Natural killer cell treated with Interleukin-12 subunit alpha and Interleukin-12 subunit beta and Interleukin-15 and Interleukin-18, amount 100 ng/mL, for 72 hours (primary cell): ENCODE measurements around the gene RHD. TPM values are rescaled to one million over a fixed set of nuclear protein-coding genes. Genes with fewer than 3 reads are reported as not detected.
"Not testable (repeated sequence)": the region's sequence is repeated elsewhere in the genome, so short reads cannot be mapped to it uniquely, and the experiment has no call there.

Experiments used
- ATAC-seq, 2 donors: fragments of 150-1000 bp; cut with Tn5 transposase in 1 of 2; sonication (Bioruptor Pico), chemical (Tn5 transposase) in 1 of 2; 2 replicates each; pipeline ENCODE4 v1.10.0; 2021
- DNase-seq: peaks from one replicate; pipeline ENCODE4 v3.0.0; 2022; ENCODE audit warnings: low spot score
- H3K27ac Mint-ChIP-seq, 2 donors: 1 replicate in 1 of 2; 2 replicates in 1 of 2; pipeline ENCODE4 v1.8.0; 2022; ENCODE audit warnings: mixed read lengths in 2 of 2, mild to moderate bottlenecking in 1 of 2, moderate library complexity in 1 of 2
- H3K27me3 Mint-ChIP-seq, 2 donors: 1 replicate in 1 of 2; 2 replicates in 1 of 2; pipeline ENCODE4 v1.8.0; 2022; ENCODE audit warnings: mixed read lengths in 2 of 2
- H3K36me3 Mint-ChIP-seq: one replicate; pipeline ENCODE4 v1.8.0; 2022; ENCODE audit warnings: mixed read lengths
- H3K4me1 Mint-ChIP-seq, 2 donors: 1 replicate in 1 of 2; 2 replicates in 1 of 2; pipeline ENCODE4 v1.8.0; 2022; ENCODE audit warnings: low read depth in 2 of 2, mixed read lengths in 2 of 2, mild to moderate bottlenecking in 1 of 2
- H3K4me3 Mint-ChIP-seq: one replicate; pipeline ENCODE4 v1.8.0; 2022; ENCODE audit warnings: mixed read lengths
- H3K9me3 Mint-ChIP-seq: 2 replicates; pipeline ENCODE4 v1.8.0; 2022; ENCODE audit warnings: mixed read lengths
- total RNA-seq, 2 donors: library from RNA; stranded (reverse); gene quantifications; one replicate each; pipeline ENCODE4 v1.2.3, GENCODE V29; 2022

The RHD gene
- total RNA-seq, 2 donors from 2014 or later: not detected

GRCh38 chr1:25246600-25247023, 25.7 kb upstream of the RHD start:
- ATAC-seq (peak; percentile 0 to 2), DNase-seq (no peak)
- Mint-ChIP-seq H3K36me3 (peaks cover 40% of the 10 kb centered on the region), H3K27me3 (no peaks in the 10 kb centered on the region), H3K27ac (peak overlapping the region; percentile 97 to 98), H3K4me3 (peak overlapping the region; percentile 98), H3K4me1 (peaks cover 33 to 46% of the 10 kb centered on the region in 2 donors), H3K9me3 (no peaks in the 10 kb centered on the region)

- Mint-ChIP-seq H3K4me1 (peaks cover 33 to 44% of the 10 kb centered on the region in 2 donors), H3K4me3 (peak within 1 kb of the TSS; percentile 98), H3K27ac (peak within 1 kb of the TSS; percentile 97 to 98), H3K27me3 (no peaks in the 10 kb centered on the region), H3K9me3 (no peaks in the 10 kb centered on the region), H3K36me3 (peaks cover 39% of the 10 kb centered on the region)
- peak; percentile 99 for DNase-seq
- ATAC-seq: peak; percentile 92 to 93
Measured at GRCh38 chr1:25247024-25247828, 25.1 kb upstream of the RHD start, which contains the start of gene RSRP1. TSS of gene RSRP1 (minus strand) at chr1:25247454. CDS start at chr1:25246963, 491 bp downstream.

- peak overlapping the region; percentile 98 for H3K4me3 Mint-ChIP-seq
- H3K27me3 Mint-ChIP-seq: no peaks in the 10 kb centered on the region
- no peak for DNase-seq
- H3K9me3 Mint-ChIP-seq: no peaks in the 10 kb centered on the region
- peaks cover 30% of the 10 kb centered on the region for H3K36me3 Mint-ChIP-seq
- H3K4me1 Mint-ChIP-seq: peaks cover 33 to 35% of the 10 kb centered on the region in 2 donors
- H3K27ac Mint-ChIP-seq: peak overlapping the region; percentile 97 to 98
- peak in 1 of 2 donors; percentile 71 for ATAC-seq
Measured at GRCh38 chr1:25247829-25248754, 24.2 kb upstream of the RHD start.

DNA sequence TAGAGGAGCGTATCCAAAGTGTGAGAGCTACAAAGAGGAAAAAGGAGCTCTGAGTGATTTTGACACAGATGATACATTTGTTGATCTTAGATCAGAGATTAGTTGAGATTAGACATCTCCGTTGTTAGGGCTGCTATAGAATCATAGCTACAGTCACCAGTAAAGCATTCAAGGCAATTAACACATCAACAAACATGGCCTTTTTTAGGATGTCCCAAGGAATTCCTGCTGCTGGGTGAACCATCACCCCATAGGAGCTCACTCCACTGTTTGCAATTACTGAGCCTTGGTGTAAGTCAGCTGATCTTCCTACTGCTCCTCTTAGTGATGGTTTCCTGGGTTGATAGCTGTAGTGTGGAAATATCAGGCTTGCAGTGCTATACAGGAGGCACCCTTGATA, 18.4 kb upstream of the RHD start:
- H3K4me3 Mint-ChIP-seq: no peak overlapping the region
- no peak for DNase-seq
- H3K9me3 Mint-ChIP-seq: no peaks in the 10 kb centered on the region
- H3K27ac Mint-ChIP-seq: no peak overlapping the region
- no peaks in the 10 kb centered on the region for H3K36me3 Mint-ChIP-seq
- ATAC-seq: no peak
- H3K27me3 Mint-ChIP-seq: no peaks in the 10 kb centered on the region
- H3K4me1 Mint-ChIP-seq: peaks cover 0 to 3% of the 10 kb centered on the region in 2 donors

DNA sequence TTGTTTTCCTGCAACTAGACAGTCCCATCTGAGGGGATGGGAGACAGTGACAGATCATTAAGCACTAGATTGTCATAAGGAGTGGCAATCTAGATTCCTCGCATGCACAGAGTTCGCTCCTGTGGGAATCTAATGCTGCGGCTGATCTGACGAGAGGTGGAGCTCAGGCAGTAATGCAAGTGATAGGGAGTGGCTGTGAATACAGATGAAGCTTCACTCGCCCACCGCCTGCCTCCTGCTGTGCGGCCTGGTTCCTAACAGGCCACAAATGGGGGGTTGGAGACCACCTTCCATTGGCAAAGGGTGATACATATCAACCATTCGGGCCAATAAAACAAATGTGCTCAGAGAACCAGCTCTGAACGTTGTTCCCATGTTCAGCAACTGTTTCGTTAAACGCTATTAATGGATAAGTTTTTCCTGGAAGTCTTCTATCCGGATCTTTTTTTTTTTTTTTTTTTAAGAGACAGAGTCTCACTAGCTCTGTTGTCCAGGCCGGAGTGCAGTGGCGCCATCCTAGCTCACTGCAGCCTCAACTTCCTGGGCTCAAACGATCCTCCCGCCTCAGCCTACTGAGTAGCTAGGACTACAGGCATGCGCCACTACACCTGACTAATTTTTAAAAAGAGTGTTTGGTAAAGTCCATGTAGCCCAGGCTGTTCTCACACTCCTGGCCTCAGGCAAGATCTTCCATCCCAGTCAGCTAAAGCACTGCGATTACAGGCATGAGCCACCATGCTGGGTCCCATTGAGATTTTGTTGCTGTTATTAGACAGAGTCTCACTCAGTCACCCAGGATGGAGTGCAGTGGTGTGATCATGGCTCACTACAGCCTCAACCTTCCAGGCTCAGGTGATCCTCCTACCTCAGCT, 16.4 kb upstream of the RHD start:
- Mint-ChIP-seq H3K36me3 (no peaks in the 10 kb centered on the region), H3K4me1 (peaks cover 3 to 10% of the 10 kb centered on the region in 2 donors), H3K4me3 (no peak overlapping the region), H3K27me3 (no peaks in the 10 kb centered on the region), H3K27ac (no peak overlapping the region), H3K9me3 (no peaks in the 10 kb centered on the region)
- DNase-seq: no peak
- no peak for ATAC-seq

GRCh38 chr1:25256578-25256965, 15.7 kb upstream of the RHD start:
- ATAC-seq (no peak), DNase-seq (no peak)
- Mint-ChIP-seq H3K27me3 (no peaks in the 10 kb centered on the region), H3K27ac (no peak overlapping the region), H3K9me3 (no peaks in the 10 kb centered on the region), H3K36me3 (no peaks in the 10 kb centered on the region), H3K4me1 (peaks cover 3 to 10% of the 10 kb centered on the region in 2 donors), H3K4me3 (no peak overlapping the region)

- Mint-ChIP-seq H3K27me3 (no peaks in the 10 kb centered on the region), H3K4me3 (no peak overlapping the region), H3K9me3 (no peaks in the 10 kb centered on the region), H3K36me3 (no peaks in the 10 kb centered on the region), H3K4me1 (peaks cover 3 to 10% of the 10 kb centered on the region in 2 donors), H3K27ac (no peak overlapping the region)
- DNase-seq (no peak), ATAC-seq (no peak)
Measured at GRCh38 chr1:25257196-25257595, 15.1 kb upstream of the RHD start.

- H3K27ac Mint-ChIP-seq: peak overlapping the region; percentile 26 to 31
- not testable (repeated sequence) for H3K4me3 Mint-ChIP-seq, DNase-seq, H3K9me3 Mint-ChIP-seq, H3K36me3 Mint-ChIP-seq, H3K4me1 Mint-ChIP-seq, H3K27me3 Mint-ChIP-seq
- peak; percentile 45 to 85 for ATAC-seq
Measured at GRCh38 chr1:25259813-25260212, 12.5 kb upstream of the RHD start.

- H3K9me3 Mint-ChIP-seq, ATAC-seq, H3K4me3 Mint-ChIP-seq, H3K4me1 Mint-ChIP-seq, H3K36me3 Mint-ChIP-seq, DNase-seq, H3K27me3 Mint-ChIP-seq: not testable (repeated sequence)
- H3K27ac Mint-ChIP-seq: peak overlapping the region; percentile 26 to 31
Measured at GRCh38 chr1:25260336-25260735, 12.0 kb upstream of the RHD start.

GRCh38 chr1:25266554-25267287, 5.6 kb upstream of the RHD start:
- peak overlapping the region; percentile 82 for H3K4me3 Mint-ChIP-seq
- not testable (repeated sequence) for H3K9me3 Mint-ChIP-seq, DNase-seq, H3K36me3 Mint-ChIP-seq, H3K4me1 Mint-ChIP-seq, H3K27me3 Mint-ChIP-seq
- peak; percentile 26 to 48 for ATAC-seq
- peak overlapping the region in 1 of 2 donors; percentile 43 for H3K27ac Mint-ChIP-seq

- peak overlapping the region; percentile 85 for H3K4me3 Mint-ChIP-seq
- ATAC-seq: peak; percentile 91 to 97
- H3K36me3 Mint-ChIP-seq: not testable (repeated sequence)
Measured at GRCh38 chr1:25267288-25268142, 4.8 kb upstream of the RHD start.

GRCh38 chr1:25268143-25268760, 4.1 kb upstream of the RHD start:
- ATAC-seq, H3K27me3 Mint-ChIP-seq, H3K4me1 Mint-ChIP-seq, H3K36me3 Mint-ChIP-seq, H3K9me3 Mint-ChIP-seq, DNase-seq: not testable (repeated sequence)
- Mint-ChIP-seq H3K27ac (peak overlapping the region in 1 of 2 donors; percentile 78), H3K4me3 (peak overlapping the region; percentile 85)

More at GRCh38 chr1:25267288-25268142, 4.8 kb upstream of the RHD start:
- peak overlapping the region in 1 of 2 donors; percentile 78 for H3K27ac Mint-ChIP-seq
- not testable (repeated sequence) for H3K27me3 Mint-ChIP-seq, H3K4me1 Mint-ChIP-seq, H3K9me3 Mint-ChIP-seq, DNase-seq
